ENCODE measurements around the gene TAF1A. TPM values are rescaled to one million over a fixed set of nuclear protein-coding genes. Genes with fewer than 3 reads are reported as not detected.
"Not testable (repeated sequence)": the region's sequence is repeated elsewhere in the genome, so short reads cannot be mapped to it uniquely, and the experiment has no call there.

The TAF1A gene
- total RNA-seq, result 2.0 and 2.4 TPM in 2 replicates

DNA sequence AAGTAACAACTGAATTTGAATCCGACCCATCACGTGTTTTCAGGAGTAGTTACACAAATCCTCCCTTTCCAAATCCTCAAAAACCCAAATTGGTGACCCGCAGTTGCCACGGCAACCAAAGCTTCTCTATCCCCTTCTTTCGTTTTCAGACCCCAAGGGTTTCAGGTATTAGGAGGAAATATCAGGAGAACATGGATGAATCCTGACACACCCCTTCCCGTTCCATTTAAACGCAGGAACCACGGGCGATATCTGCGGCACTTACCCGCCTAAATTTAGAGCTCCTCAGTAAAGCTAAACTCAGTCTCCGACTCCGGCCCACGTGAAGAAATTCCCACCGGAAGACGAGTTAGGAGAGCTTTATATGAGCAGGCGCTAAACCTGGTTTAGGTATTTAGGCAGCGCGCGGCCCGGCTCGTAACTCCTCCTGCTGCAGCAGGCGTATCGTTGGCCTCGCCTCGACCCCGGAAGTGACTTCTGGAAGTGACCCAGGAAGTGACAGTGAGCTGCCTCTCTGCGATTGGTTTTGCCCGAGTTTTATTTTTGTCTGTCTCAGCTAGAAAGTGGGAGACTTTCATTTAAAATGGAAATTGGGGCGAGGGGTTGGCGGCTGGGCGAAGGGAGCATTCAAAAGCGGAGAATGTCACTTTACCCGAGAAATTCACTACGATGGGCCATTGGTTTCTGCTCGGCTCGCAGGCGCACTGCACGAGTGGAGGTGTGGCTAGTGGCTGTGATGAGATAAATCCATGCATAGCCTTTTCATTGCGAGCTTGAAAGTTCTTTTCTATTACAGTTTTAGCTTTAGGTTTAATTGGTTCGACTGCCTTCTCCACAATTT lies at the start of gene TAF1A:
TAF1A (minus strand) TSS at position 472 of the 841 bp plus-strand sequence.
- DNase-seq (ENCODE audit: low read depth in 2 of 2), result peak; percentile 68 to 71

DNA sequence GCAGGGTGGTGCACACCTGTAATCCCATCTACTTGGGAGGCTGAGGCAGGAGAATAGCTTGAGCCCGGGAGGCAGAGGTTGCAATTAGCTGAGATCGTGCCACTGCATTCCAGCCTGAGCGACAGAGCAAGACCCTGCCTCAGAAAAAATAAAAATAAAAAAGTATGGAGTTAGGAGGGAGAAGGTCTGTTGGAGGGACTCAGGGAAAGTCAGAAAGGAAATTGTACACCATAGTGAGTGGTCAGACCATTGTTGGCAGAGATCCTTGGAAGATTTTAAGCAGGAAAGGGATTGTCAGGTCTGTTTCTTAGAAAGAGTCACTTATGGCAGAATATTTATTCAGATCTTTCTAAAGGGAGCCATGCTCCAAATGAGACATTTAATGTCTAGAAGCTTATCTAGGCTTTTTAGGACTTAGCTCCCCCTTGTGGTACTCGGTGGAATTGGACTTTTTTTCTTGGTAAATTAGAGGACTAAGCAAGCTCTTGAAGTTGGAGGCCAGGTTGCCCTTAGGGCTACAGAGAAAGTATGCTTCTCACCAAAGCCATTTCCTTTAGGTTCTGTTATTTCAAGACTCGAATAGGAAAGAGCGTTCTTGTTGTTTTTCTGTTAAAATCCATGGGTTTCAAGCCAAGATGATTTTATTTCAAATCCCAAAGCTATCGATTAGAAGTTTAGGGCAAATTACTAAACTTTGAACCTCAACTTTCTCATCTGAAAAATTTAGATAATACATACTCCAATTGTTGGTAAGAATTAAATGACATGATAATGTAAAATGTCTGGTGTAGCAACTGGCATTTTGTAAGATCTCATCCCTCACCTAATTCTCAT lies 44.7 kb upstream of the TAF1A start:
- peak; percentile 91 to 92 for DNase-seq (ENCODE audit: low read depth in 2 of 2)

DNA sequence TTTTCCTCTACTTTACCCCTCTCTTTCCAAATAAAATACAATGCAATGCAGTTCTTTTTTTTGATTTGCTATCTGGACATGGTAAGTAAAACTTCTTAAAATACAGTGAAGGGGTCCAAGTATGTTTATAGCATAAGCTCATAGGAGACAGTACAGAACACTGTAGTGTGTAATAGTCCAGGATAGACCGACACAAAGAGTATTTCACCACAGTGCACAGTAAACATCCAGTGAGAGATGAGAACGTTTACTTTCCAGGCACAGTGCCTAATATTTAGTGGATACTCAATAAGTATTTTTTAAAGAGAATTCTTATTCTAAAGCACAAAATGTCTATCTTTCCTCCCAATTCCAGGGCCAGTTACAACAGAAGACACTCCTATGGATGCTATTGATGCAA lies 43.0 kb upstream of the TAF1A start:
- DNase-seq (ENCODE audit: low read depth in 2 of 2), result no peak

DNA sequence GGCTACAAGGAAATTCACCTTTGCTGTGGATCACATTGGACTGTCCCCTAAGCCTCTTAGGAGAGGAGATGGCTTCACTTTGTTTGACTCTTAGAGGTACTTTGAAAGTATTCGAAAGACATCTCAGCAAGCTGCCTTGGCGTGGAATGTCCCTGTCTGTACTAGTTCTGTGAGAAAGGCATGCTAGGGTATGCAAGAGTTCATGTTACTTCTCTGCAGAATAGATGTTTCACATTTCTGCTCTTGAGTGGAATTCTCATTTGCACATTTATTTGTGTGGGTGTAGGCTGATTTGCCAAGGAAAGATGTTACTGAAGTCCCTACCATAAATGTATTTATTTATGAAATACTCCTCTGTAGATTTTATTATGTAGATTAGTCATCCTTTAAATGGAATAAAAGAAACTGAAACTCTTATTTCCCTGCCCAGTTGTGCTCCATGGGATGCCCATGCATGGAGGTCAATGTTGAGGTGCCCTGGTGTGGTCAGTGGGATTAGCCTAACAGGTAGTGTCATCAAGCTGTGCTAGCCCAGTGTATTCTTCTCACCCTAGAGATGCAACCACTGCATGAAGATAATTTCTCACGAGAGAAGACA lies 42.0 kb upstream of the TAF1A start:
- DNase-seq (ENCODE audit: low read depth in 2 of 2), result no peak

DNA sequence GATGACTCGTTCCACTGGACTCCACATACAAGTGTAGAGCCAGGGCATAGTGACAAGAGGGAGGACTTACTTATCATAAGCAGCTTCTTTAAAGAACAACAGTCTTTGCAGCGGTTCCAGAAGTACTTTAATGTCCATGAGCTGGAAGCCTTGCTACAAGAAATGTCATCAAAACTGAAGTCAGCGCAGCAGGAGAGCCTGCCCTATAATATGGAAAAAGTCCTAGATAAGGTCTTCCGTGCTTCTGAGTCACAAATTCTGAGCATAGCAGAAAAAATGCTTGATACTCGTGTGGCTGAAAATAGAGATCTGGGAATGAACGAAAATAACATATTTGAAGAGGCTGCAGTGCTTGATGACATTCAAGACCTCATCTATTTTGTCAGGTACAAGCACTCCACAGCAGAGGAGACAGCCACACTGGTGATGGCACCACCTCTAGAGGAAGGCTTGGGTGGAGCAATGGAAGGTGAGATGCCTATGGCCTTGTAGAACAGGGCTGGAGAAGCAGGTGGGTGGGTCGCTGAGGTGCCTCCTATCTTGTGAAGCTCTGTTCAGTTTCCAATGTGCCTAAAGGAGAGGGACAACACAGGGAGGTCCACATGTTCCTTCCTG lies 40.3 kb upstream of the TAF1A start:
- no peak for DNase-seq (ENCODE audit: low read depth in 2 of 2)

GRCh38 chr1:222627232-222627631 lies 37.5 kb upstream of the TAF1A start:
- DNase-seq (ENCODE audit: low read depth in 2 of 2), result peak; percentile 4 to 80

- DNase-seq (ENCODE audit: low read depth in 2 of 2), result no peak
These were observed 34.5 kb upstream of the TAF1A start for GRCh38 chr1:222624214-222624613.

GRCh38 chr1:222623458-222623857 lies 33.7 kb upstream of the TAF1A start:
- DNase-seq (ENCODE audit: low read depth in 2 of 2), result no peak

DNA sequence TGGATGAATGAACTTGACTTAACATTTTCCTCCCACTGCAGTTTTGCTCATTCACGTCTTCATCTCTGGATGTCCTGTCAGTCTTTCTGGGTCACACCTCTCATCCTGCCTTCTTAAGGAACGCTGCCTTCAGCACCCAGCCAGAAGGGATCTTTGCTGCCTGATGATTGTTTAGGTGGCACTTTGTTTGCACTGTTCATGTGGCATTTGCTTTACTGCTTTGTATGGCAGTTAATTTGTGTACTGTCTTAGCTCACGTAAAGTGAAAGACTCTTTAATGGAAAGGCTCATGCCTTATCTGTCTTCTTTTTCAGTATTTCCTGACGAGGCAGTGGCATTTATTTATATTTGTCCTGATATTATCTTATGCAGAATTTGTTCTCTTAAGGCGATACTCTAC lies 33.0 kb upstream of the TAF1A start:
- DNase-seq (ENCODE audit: low read depth in 2 of 2), result no peak

GRCh38 chr1:222620566-222620965 lies 30.8 kb upstream of the TAF1A start:
- DNase-seq (ENCODE audit: low read depth in 2 of 2), result no peak

DNA sequence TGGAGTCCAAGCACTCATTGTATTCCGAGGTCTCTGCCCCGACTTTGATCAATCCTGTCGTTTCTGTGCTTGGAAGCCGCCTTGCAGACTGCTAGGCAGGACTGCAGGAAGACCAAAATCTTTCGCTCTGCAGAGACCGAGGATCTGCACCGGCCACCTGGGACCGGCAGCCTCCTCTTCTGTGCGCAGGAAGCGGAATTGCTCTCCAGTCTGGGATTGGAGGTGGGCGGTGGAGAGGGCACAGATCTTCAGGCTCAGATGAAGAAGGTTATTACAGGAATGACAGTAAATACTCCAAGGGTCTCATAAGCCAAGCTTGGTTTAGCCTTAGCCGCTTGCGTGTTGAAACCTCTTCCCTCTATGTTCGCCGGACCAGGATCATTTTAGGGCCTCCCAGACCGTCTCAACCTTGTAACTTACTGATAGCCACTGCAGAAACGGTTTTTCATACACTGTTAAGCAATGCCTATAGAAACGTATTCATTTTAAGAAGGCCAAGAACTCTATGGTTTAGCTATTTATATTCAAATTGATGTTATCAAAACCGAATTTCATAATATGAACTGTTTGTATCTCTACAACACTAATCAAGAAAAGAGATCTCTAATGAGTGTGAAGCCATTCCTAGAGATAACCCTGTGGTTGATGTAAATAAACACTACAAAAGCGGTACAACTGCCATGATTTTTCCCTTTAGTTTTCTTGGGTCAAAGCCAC lies 29.3 kb upstream of the TAF1A start:
- peak; percentile 33 to 43 for DNase-seq (ENCODE audit: low read depth in 2 of 2)

- peak; percentile 26 to 81 for DNase-seq (ENCODE audit: low read depth in 2 of 2)
These were observed 28.5 kb upstream of the TAF1A start, which contains the start of gene MIA3 for GRCh38 chr1:222618001-222618879. Gene MIA3 (plus strand): TSS chr1:222618097. CDS start chr1:222618111, 14 bp downstream.

- peak in 1 of 2 donors; percentile 90 for DNase-seq (ENCODE audit: low read depth in 2 of 2)
These were observed 27.7 kb upstream of the TAF1A start for GRCh38 chr1:222617367-222617951.

- DNase-seq (ENCODE audit: low read depth in 2 of 2), result peak in 1 of 2 donors; percentile 7
These were observed 26.8 kb upstream of the TAF1A start for GRCh38 chr1:222616525-222616924.

- DNase-seq (ENCODE audit: low read depth in 2 of 2), result no peak
These were observed 23.9 kb upstream of the TAF1A start for GRCh38 chr1:222613627-222614026.

DNA sequence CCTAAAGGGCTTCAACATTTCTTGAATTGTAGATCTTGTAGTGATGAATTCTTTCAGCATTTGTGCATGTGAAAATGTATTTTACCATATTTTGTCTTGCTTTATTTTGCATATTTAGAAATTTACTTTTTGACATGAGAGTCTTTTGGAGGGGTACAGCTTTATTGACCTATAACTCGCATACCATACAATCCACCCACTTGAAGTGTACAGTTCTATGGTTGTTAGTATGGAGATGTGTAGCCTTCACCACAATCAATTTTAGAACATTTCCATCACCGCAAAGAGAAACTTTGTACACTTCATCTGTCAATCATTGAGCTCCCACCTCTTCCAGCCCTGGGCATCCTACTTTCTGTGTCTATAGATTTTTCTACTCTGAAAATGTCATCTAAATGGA lies 21.0 kb upstream of the TAF1A start:
- DNase-seq (ENCODE audit: low read depth in 2 of 2), result no peak

DNA sequence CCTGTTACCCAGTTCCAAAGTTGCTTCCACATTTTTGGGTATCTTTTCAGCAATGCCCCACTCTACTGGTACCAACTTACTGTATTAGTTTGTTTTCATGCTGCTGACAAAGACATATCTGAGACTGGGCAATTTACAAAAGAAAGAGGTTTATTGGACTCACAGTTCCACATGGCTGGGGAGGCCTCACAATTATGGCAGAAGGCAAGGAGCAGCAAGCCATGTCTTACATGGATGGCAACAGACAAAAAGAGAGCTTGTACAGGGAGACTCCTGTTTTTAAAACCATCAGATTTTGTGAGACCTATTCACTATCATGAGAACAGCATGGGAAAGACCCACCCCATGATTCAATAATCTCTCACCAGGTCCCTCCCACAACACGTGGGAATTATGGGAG lies 19.4 kb upstream of the TAF1A start:
- not testable (repeated sequence) for DNase-seq (ENCODE audit: low read depth in 2 of 2)

DNA sequence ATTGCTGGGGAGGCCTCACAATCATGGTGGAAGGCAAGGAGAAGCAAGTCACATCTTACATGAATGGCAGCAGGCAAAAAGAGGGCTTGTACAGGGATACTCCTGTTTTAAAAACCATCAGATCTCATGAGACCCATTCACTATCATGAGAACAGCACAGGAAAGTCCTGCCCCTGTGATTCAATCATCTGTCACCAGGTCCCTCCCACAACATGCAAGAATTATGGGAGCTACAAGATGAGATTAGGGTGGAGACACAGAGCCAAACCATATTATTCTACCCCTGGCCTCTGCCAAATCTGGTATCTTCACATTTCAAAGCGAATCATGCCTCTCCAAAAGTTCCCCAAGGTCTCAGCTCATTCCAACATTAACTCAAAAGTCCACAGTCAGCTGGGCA lies 17.0 kb upstream of the TAF1A start:
- DNase-seq (ENCODE audit: low read depth in 2 of 2), result no peak

DNA sequence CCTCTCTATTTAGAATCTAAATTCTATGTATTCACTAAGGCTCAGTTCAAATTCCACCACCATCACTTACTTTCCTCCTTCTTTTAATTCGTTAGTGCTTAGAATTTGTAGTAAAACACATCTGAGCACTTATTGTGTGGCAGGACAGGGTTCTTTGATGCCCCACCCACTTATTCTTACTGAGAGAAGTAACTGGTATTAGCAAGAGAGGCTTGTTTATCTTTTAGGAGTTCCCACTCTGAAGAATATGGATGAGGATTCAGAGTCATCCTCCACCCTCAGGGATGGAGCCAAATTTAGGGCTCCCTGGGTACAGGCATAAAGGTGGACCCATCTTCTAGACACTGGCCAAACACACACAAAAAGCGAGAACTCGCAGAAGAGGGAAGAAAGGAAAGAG lies 11.5 kb upstream of the TAF1A start:
- no peak for DNase-seq (ENCODE audit: low read depth in 2 of 2)

- peak in 1 of 2 donors; percentile 75 for DNase-seq (ENCODE audit: low read depth in 2 of 2)
These were observed 10.5 kb upstream of the TAF1A start for GRCh38 chr1:222600281-222600680.

Data from lung microvascular endothelial cell (primary cell).